HG03520 (cell line): ENCODE measurements around the gene VDAC2.
A peak's percentile ranks its signal among the peaks of the same experiment; 100 is the strongest.
"Not testable (repeated sequence)": the region's sequence is repeated elsewhere in the genome, so short reads cannot be mapped to it uniquely, and the experiment has no call there.

ENCODE experiments used
- ATAC-seq: cut with Tn5 transposase; IDR thresholded peaks from one replicate; pipeline ENCODE4 v1.9.1; 2021; ENCODE audit warnings: mild to moderate bottlenecking, moderate library complexity; ENCODE audit not compliant: unreplicated experiment

Gene VDAC2

GRCh38 chr10:75210282-75211006 is at the start of gene VDAC2:
Gene VDAC2, plus strand, starts transcription at chr10:75210796. Its CDS starts 363 bp downstream, at chr10:75211159.
- peak; percentile 78 for ATAC-seq

GRCh38 chr10:75165684-75166622 is 44.6 kb upstream of the VDAC2 start:
- no peak for ATAC-seq

GRCh38 chr10:75166623-75166972 is 44.0 kb upstream of the VDAC2 start:
- no peak for ATAC-seq

- ATAC-seq, result no peak
Observed at GRCh38 chr10:75168275-75168674, 42.3 kb upstream of the VDAC2 start.

- ATAC-seq, result no peak
Observed at GRCh38 chr10:75170215-75170614, 40.4 kb upstream of the VDAC2 start.

GRCh38 chr10:75175046-75175445 is 35.5 kb upstream of the VDAC2 start:
- ATAC-seq, result no peak

GRCh38 chr10:75176046-75176445 is 34.5 kb upstream of the VDAC2 start:
- ATAC-seq, result no peak

GRCh38 chr10:75176736-75177135 is 33.9 kb upstream of the VDAC2 start:
- ATAC-seq, result no peak

- ATAC-seq, result no peak
Observed at GRCh38 chr10:75179657-75180177, 30.9 kb upstream of the VDAC2 start.

- ATAC-seq, result no peak
Observed at GRCh38 chr10:75180592-75180991, 30.0 kb upstream of the VDAC2 start.

- ATAC-seq, result no peak
Observed at GRCh38 chr10:75181073-75181472, 29.5 kb upstream of the VDAC2 start.

- no peak for ATAC-seq
Observed at GRCh38 chr10:75186310-75186709, 24.3 kb upstream of the VDAC2 start.

GRCh38 chr10:75187961-75188426 is 22.6 kb upstream of the VDAC2 start:
- no peak for ATAC-seq

- ATAC-seq, result not testable (repeated sequence)
Observed at GRCh38 chr10:75188522-75188921, 22.1 kb upstream of the VDAC2 start.

GRCh38 chr10:75189266-75190096 is 21.1 kb upstream of the VDAC2 start:
- ATAC-seq, result no peak

GRCh38 chr10:75191821-75192568 is 18.6 kb upstream of the VDAC2 start:
- ATAC-seq, result no peak

GRCh38 chr10:75194625-75195024 is 16.0 kb upstream of the VDAC2 start:
- ATAC-seq, result not testable (repeated sequence)

- ATAC-seq, result no peak
Observed at GRCh38 chr10:75195035-75195763, 15.4 kb upstream of the VDAC2 start.

GRCh38 chr10:75197066-75197465 is 13.5 kb upstream of the VDAC2 start:
- no peak for ATAC-seq
